Left lung (tissue), 10 donors: ENCODE measurements around the gene PCID2. TPM values are rescaled to one million over a fixed set of nuclear protein-coding genes. Genes with fewer than 3 reads are reported as not detected.

Experiments
- ATAC-seq: fragments of 200-7000 bp; cut with Tn5 transposase; one replicate; pipeline ENCODE4 v1.9.1; 2020; ENCODE audit warnings: moderate library complexity
- DNase-seq, 4 donors: peaks; one replicate each; pipeline ENCODE4 v3.0.0-alpha.2; 2013 to 2020
- H3K27ac ChIP-seq, 2 donors: fragments of 200-600 bp; sonication (generic) in 1 of 2; one replicate each; pipeline versions ENCODE4 v1.5.0 to v1.8.0; 2020 to 2021
- H3K27me3 ChIP-seq, 2 donors: fragments of 200-600 bp; sonication (generic) in 1 of 2; one replicate each; pipeline versions ENCODE4 v1.5.0 to v1.8.0; 2020 to 2021
- H3K36me3 ChIP-seq, 2 donors: fragments of 200-600 bp; sonication (generic) in 1 of 2; one replicate each; pipeline versions ENCODE4 v1.5.0 to v1.8.0; 2020 to 2021
- H3K4me1 ChIP-seq, 2 donors: fragments of 200-600 bp; one replicate each; pipeline ENCODE4 v1.8.0; 2021
- H3K4me3 ChIP-seq, 2 donors: fragments of 200-600 bp; sonication (generic) in 1 of 2; one replicate each; pipeline versions ENCODE4 v1.5.0 to v1.8.0; 2020 to 2021; ENCODE audit warnings: mild to moderate bottlenecking in 1 of 2
- H3K9me3 ChIP-seq, 2 donors: fragments of 200-600 bp; sonication (generic) in 1 of 2; one replicate each; pipeline versions ENCODE4 v1.5.0 to v1.8.0; 2020 to 2021
- CTCF ChIP-seq, 2 donors: fragments of 200-600 bp; sonication (generic) in 1 of 2; IDR thresholded peaks; one replicate each; pipeline versions ENCODE4 v1.5.0 to v1.8.0; 2021; ENCODE audit warnings: antibody characterized with exemption in 2 of 2
- intact Hi-C, 2 donors: fragments of 100-400 bp; cut with DNase I; formaldehyde crosslinking; loops; one replicate each; pipeline versions ENCODE4 v1.11.2 to v1.14.2; 2022
- polyA plus RNA-seq, 6 donors: library from polyadenylated mRNA; unstranded; fragments of 120-200 nt; gene quantifications; one replicate each; pipeline ENCODE4 v1.2.1, GENCODE V29; 2013; ENCODE audit not compliant: insufficient read length in 6 of 6
- total RNA-seq, 2 donors: library from RNA; stranded (reverse); fragmentation: NEBNext Ultra II Directional; extraction: Animal tissue kit (Norgen Biotek cat#: 25700); gene quantifications; one replicate each; pipeline ENCODE4 v1.2.1, GENCODE V29; 2021
- donor health status: DM: no; HTN: yes; CAD: no.
- donor health status: DM: no; HTN: no; CAD: no.

The PCID2 gene
- total and polyA plus RNA-seq, 8 donors, result 30.5 to 79.7 (median 70.9) TPM

GRCh38 chr13:113139577-113139976 lies 68.9 kb downstream of the PCID2 start:
- no peaks in the 10 kb centered on the region for H3K36me3 ChIP-seq
- intact Hi-C loops, result no loop called here
- H3K27ac ChIP-seq, result no peak overlapping the region
- H3K4me3 ChIP-seq, result no peak overlapping the region
- no peak for TF ChIP-seq CTCF (IDR thresholded peaks at IDR 0.05)
- no peaks in the 10 kb centered on the region for H3K4me1 ChIP-seq
- no peaks in the 10 kb centered on the region for H3K9me3 ChIP-seq
- DNase-seq (no peak), ATAC-seq (no peak)
- no peaks in the 10 kb centered on the region for H3K27me3 ChIP-seq

- no peaks in the 10 kb centered on the region for H3K36me3 ChIP-seq
- ATAC-seq (no peak), DNase-seq (no peak)
- H3K27ac ChIP-seq, result no peak overlapping the region
- intact Hi-C loops, result no loop called here
- H3K4me3 ChIP-seq, result no peak overlapping the region
- no peaks in the 10 kb centered on the region for H3K27me3 ChIP-seq
- no peaks in the 10 kb centered on the region for H3K4me1 ChIP-seq
- H3K9me3 ChIP-seq, result no peaks in the 10 kb centered on the region
- TF ChIP-seq CTCF (IDR thresholded peaks at IDR 0.05), result no peak
Measured at GRCh38 chr13:113138792-113139551, 69.5 kb downstream of the PCID2 start.

GRCh38 chr13:113137691-113138298 lies 70.7 kb downstream of the PCID2 start:
- H3K4me1 ChIP-seq, result no peaks in the 10 kb centered on the region
- no peaks in the 10 kb centered on the region for H3K9me3 ChIP-seq
- ATAC-seq (no peak), DNase-seq (no peak)
- no peak overlapping the region for H3K4me3 ChIP-seq
- intact Hi-C loops, result no loop called here
- no peaks in the 10 kb centered on the region for H3K36me3 ChIP-seq
- H3K27me3 ChIP-seq, result peaks cover 0 to 3% of the 10 kb centered on the region in 2 donors
- no peak for TF ChIP-seq CTCF (IDR thresholded peaks at IDR 0.05)
- H3K27ac ChIP-seq, result no peak overlapping the region

GRCh38 chr13:113135281-113135760 lies 73.1 kb downstream of the PCID2 start:
- no peaks in the 10 kb centered on the region for H3K4me1 ChIP-seq
- no peak overlapping the region for H3K4me3 ChIP-seq
- H3K36me3 ChIP-seq, result no peaks in the 10 kb centered on the region
- no peak for TF ChIP-seq CTCF (IDR thresholded peaks at IDR 0.05)
- H3K27ac ChIP-seq, result no peak overlapping the region
- ATAC-seq (no peak), DNase-seq (no peak)
- H3K9me3 ChIP-seq, result no peaks in the 10 kb centered on the region
- intact Hi-C loops, result no loop called here
- peaks cover 3 to 14% of the 10 kb centered on the region in 2 donors for H3K27me3 ChIP-seq
